AG09309 (cell line): ENCODE measurements around the gene PID1.

Source experiments
- DNase-seq: peaks from one replicate; pipeline ENCODE4 v3.0.0-alpha.2; 2010; ENCODE audit warnings: low read depth
- H3K4me3 ChIP-seq: 2 replicates; pipeline ENCODE4 v1.5.1; 2011; ENCODE audit warnings: mild to moderate bottlenecking, low read depth, low read length, moderate library complexity; ENCODE audit not compliant: control insufficient read depth
- CTCF ChIP-seq: IDR thresholded peaks from 2 replicates; pipeline ENCODE4 v1.5.1; 2011; ENCODE audit warnings: mild to moderate bottlenecking, low read depth, low read length, inconsistent platforms; ENCODE audit not compliant: insufficient read depth, control insufficient read depth; ENCODE audit errors: missing control alignments

PID1 gene

GRCh38 chr2:229268626-229269025 lies 2.5 kb downstream of the PID1 start:
- TF ChIP-seq CTCF = no peak
- no peak for DNase-seq
- H3K4me3 ChIP-seq = no peak overlapping the region

- no peak overlapping the region for H3K4me3 ChIP-seq
- no peak for DNase-seq
- no peak for TF ChIP-seq CTCF
Measured at GRCh38 chr2:229267080-229267479, 4.0 kb downstream of the PID1 start.

GRCh38 chr2:229265727-229266126 lies 5.4 kb downstream of the PID1 start:
- TF ChIP-seq CTCF = no peak
- H3K4me3 ChIP-seq = no peak overlapping the region
- DNase-seq = no peak

- no peak for DNase-seq
- no peak overlapping the region for H3K4me3 ChIP-seq
- no peak for TF ChIP-seq CTCF
Measured at GRCh38 chr2:229261599-229261998, 9.5 kb downstream of the PID1 start.

GRCh38 chr2:229261076-229261475 lies 10.0 kb downstream of the PID1 start:
- no peak for DNase-seq
- TF ChIP-seq CTCF = no peak
- no peak overlapping the region for H3K4me3 ChIP-seq

- no peak for DNase-seq
- no peak for TF ChIP-seq CTCF
- H3K4me3 ChIP-seq = no peak overlapping the region
Measured at GRCh38 chr2:229257985-229258384, 13.1 kb downstream of the PID1 start.

GRCh38 chr2:229256376-229256775 lies 14.7 kb downstream of the PID1 start:
- DNase-seq = no peak
- TF ChIP-seq CTCF = no peak
- H3K4me3 ChIP-seq = no peak overlapping the region
